GM12801 (cell line): ENCODE data around the gene NUDT3.

Source experiments
- TF ChIP-seq, protein P1 (sequence below): IDR thresholded peaks from one replicate; pipeline ENCODE4 v1.5.1; 2011; ENCODE audit warnings: control low read depth; ENCODE audit not compliant: insufficient read length; ENCODE audit errors: extremely low read depth

Gene NUDT3

DNA sequence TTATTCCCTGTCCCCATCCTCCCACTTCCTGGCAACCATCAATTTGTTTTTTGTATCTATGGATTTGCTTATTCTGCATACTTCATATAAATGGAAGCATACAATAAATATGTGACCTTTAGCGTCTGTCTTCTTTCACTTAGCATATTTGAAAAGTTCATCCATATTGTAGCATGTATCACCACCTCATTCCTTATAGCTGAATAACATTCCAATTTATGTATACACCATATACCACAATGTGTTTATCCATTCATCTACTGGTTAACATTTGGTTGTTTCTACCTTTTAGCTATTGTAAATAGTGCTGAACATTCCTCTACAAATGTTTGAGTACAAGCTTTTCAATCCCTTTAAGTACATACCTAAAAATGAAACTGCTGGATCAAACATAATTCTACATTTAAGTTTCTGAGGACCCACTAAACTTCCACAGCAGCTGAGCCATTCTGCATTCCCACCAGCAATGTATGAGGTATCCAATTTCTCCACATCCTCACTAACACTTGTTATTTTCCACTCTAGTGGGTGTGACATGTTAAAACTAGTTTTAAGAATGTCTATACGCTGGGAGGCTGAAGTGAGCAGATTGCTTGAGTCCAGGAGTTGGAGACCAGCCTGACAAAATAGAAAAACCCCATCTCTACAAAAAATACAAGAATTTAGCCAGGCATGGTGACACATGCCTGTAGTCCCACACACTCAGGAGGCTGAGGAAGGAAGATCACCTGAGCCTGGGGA, 32.9 kb downstream of the NUDT3 start:
- TF ChIP-seq, protein P1, sequence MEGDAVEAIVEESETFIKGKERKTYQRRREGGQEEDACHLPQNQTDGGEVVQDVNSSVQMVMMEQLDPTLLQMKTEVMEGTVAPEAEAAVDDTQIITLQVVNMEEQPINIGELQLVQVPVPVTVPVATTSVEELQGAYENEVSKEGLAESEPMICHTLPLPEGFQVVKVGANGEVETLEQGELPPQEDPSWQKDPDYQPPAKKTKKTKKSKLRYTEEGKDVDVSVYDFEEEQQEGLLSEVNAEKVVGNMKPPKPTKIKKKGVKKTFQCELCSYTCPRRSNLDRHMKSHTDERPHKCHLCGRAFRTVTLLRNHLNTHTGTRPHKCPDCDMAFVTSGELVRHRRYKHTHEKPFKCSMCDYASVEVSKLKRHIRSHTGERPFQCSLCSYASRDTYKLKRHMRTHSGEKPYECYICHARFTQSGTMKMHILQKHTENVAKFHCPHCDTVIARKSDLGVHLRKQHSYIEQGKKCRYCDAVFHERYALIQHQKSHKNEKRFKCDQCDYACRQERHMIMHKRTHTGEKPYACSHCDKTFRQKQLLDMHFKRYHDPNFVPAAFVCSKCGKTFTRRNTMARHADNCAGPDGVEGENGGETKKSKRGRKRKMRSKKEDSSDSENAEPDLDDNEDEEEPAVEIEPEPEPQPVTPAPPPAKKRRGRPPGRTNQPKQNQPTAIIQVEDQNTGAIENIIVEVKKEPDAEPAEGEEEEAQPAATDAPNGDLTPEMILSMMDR: no peak

DNA sequence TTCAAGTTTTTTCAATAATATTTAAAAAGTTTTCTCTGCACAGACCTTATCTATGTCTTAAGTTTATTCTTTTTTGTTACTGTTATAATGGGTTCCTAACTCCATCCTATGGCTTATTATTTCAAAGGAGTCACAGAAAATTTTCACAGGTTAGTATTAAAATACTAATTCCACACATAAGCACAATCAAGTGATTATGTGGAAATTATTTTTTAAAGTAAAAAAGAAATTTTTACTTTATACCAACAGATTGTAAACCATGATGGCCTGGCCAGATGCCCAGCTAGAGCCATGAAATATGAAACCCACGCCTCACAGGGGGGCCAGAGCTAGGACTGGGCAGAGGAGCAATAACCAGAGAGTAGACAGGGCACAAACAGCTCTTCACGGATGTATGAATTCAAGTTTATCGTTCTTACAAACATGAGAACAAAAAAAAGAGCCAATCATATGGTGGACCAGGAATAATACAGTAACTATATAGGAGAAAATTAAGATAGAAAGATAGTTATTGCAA, 34.0 kb downstream of the NUDT3 start:
- TF ChIP-seq, protein P1: no peak

DNA sequence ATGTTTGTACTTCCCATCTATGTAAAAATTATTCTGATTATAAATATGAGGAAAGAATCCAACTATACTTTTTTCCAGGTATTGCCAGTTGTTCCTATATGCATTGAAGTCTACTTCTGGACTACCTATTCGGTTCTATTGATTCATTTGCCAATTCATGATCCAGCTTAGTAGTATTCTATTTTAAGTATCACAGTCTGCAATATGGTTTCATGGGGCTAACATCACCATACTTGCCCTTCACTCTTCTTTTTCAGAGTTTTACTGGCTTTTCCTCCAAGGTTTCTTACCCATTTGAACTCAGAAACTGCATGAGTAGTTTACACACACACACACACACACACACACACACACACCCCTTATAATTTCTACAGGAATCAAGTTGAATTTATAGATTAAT, 34.5 kb downstream of the NUDT3 start:
- TF ChIP-seq, protein P1: no peak

DNA sequence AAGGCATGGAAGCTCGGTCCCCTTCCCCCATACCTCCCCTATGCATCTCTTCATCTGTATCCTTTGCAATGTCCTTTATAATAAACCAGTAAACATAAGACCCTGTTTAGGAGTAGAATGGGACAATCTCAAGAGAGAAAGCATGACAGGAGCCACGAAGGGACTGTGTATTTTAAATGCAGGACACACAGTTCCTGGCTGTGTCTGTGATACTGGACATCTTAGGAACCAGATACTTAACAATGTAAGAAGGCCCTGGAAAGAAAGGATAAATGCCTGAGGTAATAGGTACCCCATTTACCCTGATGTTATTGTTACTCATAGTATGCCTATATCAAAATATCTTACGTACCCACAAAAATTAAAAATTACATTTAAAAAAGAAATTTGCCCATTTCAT, 36.6 kb downstream of the NUDT3 start:
- TF ChIP-seq, protein P1: no peak

DNA sequence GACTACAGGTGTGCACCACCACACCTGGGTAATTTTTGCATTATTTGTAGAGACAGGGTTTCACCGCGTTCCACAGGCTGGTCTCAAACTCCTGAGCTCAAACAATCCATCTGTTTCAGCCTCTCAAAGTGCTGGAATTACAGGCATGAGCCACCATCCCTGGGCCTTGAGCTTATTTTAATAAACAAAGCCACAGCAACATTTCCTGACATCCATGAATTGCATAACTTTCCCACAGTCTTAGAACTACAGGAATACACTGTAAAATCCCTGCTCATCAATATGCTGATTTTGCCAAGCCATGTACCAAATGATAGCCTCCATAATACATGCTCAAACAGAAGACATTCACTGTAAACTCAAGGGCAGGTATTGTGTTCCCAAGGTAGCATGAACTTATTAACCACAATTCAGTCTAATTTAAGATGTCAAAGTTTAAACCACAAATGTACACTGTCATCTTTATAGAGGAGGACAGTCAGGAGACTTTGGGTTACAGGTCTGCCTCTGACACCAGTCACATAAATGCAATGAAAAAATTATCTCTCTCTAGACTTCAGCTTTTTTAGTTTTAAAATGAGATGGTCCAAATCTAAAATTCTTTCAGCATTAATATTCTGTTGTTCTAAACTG, 40.0 kb downstream of the NUDT3 start:
- TF ChIP-seq, protein P1: no peak

- TF ChIP-seq, protein P1: no peak
Observed at GRCh38 chr6:34350934-34351217, 41.6 kb downstream of the NUDT3 start.

- TF ChIP-seq, protein P1: no peak
Observed at GRCh38 chr6:34350137-34350933, 42.1 kb downstream of the NUDT3 start.
